SJSA1 (cell line): ENCODE measurements around the gene CBLN4. TPM values are rescaled to one million over a fixed set of nuclear protein-coding genes. Genes with fewer than 3 reads are reported as not detected.

ENCODE experiments used
- DNase-seq, 2 experiments: peaks; one replicate each; pipeline ENCODE4 v3.0.0-alpha.2; 2015 to 2020; ENCODE audit warnings: low spot score in 2 of 2, low read depth in 1 of 2
- H3K27ac ChIP-seq: fragments of 250-450 bp; sonication (Bioruptor Pico); 2 replicates; pipeline ENCODE4 v1.5.1; 2020; ENCODE audit warnings: mild to moderate bottlenecking, moderate library complexity
- H3K27me3 ChIP-seq: fragments of 250-450 bp; sonication (Bioruptor Pico); replicated peaks from 2 replicates; pipeline ENCODE4 v1.5.1; 2020; ENCODE audit warnings: mild to moderate bottlenecking, moderate library complexity
- H3K36me3 ChIP-seq: fragments of 250-450 bp; sonication (Bioruptor Pico); 2 replicates; pipeline ENCODE4 v1.5.1; 2020; ENCODE audit warnings: mild to moderate bottlenecking
- H3K4me1 ChIP-seq: fragments of 250-450 bp; sonication (Bioruptor Pico); replicated peaks from 2 replicates; pipeline ENCODE4 v1.6.1; 2021; ENCODE audit warnings: mild to moderate bottlenecking
- H3K4me3 ChIP-seq: fragments of 250-450 bp; sonication (Bioruptor Pico); 2 replicates; pipeline ENCODE4 v1.5.1; 2020; ENCODE audit warnings: mild to moderate bottlenecking
- H3K9me3 ChIP-seq: fragments of 250-450 bp; sonication (Bioruptor Pico); replicated peaks from 2 replicates; pipeline ENCODE4 v1.5.1; 2020; ENCODE audit warnings: mild to moderate bottlenecking
- total RNA-seq: library from RNA; depleted of rRNA; stranded (reverse); fragments of >200 nt; shearing (Covaris generic); gene quantifications from 2 replicates; pipeline ENCODE4 v1.2.3, GENCODE V29; 2014; rRNA removed

Gene CBLN4
- not detected in 2 replicates for total RNA-seq

GRCh38 chr20:56005389-56005715 is at the start of gene CBLN4:
CBLN4 (minus strand) TSS chr20:56005519; CDS start chr20:56004171, 1,348 bp downstream.
- DNase-seq, result no peak
- Histone ChIP-seq H3K9me3 (peaks cover 16% of the 10 kb centered on the region), H3K4me3 (no peak within 1 kb of the TSS), H3K27me3 (no peaks in the 10 kb centered on the region), H3K27ac (no peak within 1 kb of the TSS), H3K36me3 (no peaks in the 10 kb centered on the region), H3K4me1 (no peaks in the 10 kb centered on the region)

- Histone ChIP-seq H3K27me3 (no peaks in the 10 kb centered on the region), H3K4me1 (no peaks in the 10 kb centered on the region), H3K4me3 (no peak overlapping the region), H3K27ac (no peak overlapping the region), H3K36me3 (no peaks in the 10 kb centered on the region), H3K9me3 (peaks cover 7% of the 10 kb centered on the region; the same call in 1 of the 2 replicates)
- no peak for DNase-seq
These were observed 37.9 kb upstream of the CBLN4 start for GRCh38 chr20:56043227-56043626.

- H3K4me1 ChIP-seq, result no peaks in the 10 kb centered on the region
- H3K4me3 ChIP-seq, result no peak overlapping the region
- DNase-seq, result no peak
- peaks cover 33% of the 10 kb centered on the region for H3K9me3 ChIP-seq
- no peaks in the 10 kb centered on the region for H3K27me3 ChIP-seq
- H3K36me3 ChIP-seq, result no peaks in the 10 kb centered on the region
- H3K27ac ChIP-seq, result no peak overlapping the region
These were observed 26.9 kb upstream of the CBLN4 start for GRCh38 chr20:56032251-56032650.

- Histone ChIP-seq H3K36me3 (no peaks in the 10 kb centered on the region), H3K9me3 (peaks cover 11% of the 10 kb centered on the region), H3K4me1 (no peaks in the 10 kb centered on the region), H3K27me3 (no peaks in the 10 kb centered on the region), H3K27ac (no peak overlapping the region), H3K4me3 (no peak overlapping the region)
- DNase-seq, result no peak
These were observed 13.4 kb upstream of the CBLN4 start for GRCh38 chr20:56018716-56019115.

GRCh38 chr20:56018194-56018593 is 12.9 kb upstream of the CBLN4 start:
- H3K27me3 ChIP-seq, result no peaks in the 10 kb centered on the region
- H3K27ac ChIP-seq, result no peak overlapping the region
- no peak overlapping the region for H3K4me3 ChIP-seq
- no peaks in the 10 kb centered on the region for H3K36me3 ChIP-seq
- H3K4me1 ChIP-seq, result no peaks in the 10 kb centered on the region
- H3K9me3 ChIP-seq, result peaks cover 11% of the 10 kb centered on the region
- no peak for DNase-seq

GRCh38 chr20:56017560-56017959 is 12.2 kb upstream of the CBLN4 start:
- no peaks in the 10 kb centered on the region for H3K36me3 ChIP-seq
- no peak for DNase-seq
- no peaks in the 10 kb centered on the region for H3K4me1 ChIP-seq
- H3K9me3 ChIP-seq, result peaks cover 14% of the 10 kb centered on the region
- H3K4me3 ChIP-seq, result no peak overlapping the region
- H3K27me3 ChIP-seq, result no peaks in the 10 kb centered on the region
- no peak overlapping the region for H3K27ac ChIP-seq

GRCh38 chr20:56014998-56015397 is 9.7 kb upstream of the CBLN4 start:
- H3K27ac ChIP-seq, result no peak overlapping the region
- no peak overlapping the region for H3K4me3 ChIP-seq
- H3K9me3 ChIP-seq, result peaks cover 12% of the 10 kb centered on the region
- DNase-seq, result no peak
- no peaks in the 10 kb centered on the region for H3K4me1 ChIP-seq
- H3K36me3 ChIP-seq, result no peaks in the 10 kb centered on the region
- no peaks in the 10 kb centered on the region for H3K27me3 ChIP-seq

- H3K27me3 ChIP-seq, result no peaks in the 10 kb centered on the region
- no peak for DNase-seq
- no peak overlapping the region for H3K27ac ChIP-seq
- H3K4me1 ChIP-seq, result no peaks in the 10 kb centered on the region
- peaks cover 12% of the 10 kb centered on the region for H3K9me3 ChIP-seq
- no peak overlapping the region for H3K4me3 ChIP-seq
- no peaks in the 10 kb centered on the region for H3K36me3 ChIP-seq
These were observed 8.8 kb upstream of the CBLN4 start for GRCh38 chr20:56014151-56014550.

GRCh38 chr20:56004611-56005388 is 519 bp downstream of the CBLN4 start:
- no peak overlapping the region for H3K27ac ChIP-seq
- DNase-seq, result no peak
- H3K4me3 ChIP-seq, result no peak overlapping the region
- H3K9me3 ChIP-seq, result peaks cover 16% of the 10 kb centered on the region
- no peaks in the 10 kb centered on the region for H3K36me3 ChIP-seq
- no peaks in the 10 kb centered on the region for H3K4me1 ChIP-seq
- H3K27me3 ChIP-seq, result no peaks in the 10 kb centered on the region

- Histone ChIP-seq H3K27me3 (no peaks in the 10 kb centered on the region), H3K36me3 (no peaks in the 10 kb centered on the region), H3K27ac (no peak overlapping the region), H3K9me3 (peaks cover 16% of the 10 kb centered on the region), H3K4me3 (no peak overlapping the region), H3K4me1 (no peaks in the 10 kb centered on the region)
- no peak for DNase-seq
These were observed 1.3 kb downstream of the CBLN4 start for GRCh38 chr20:56004007-56004406.

GRCh38 chr20:56002908-56003800 is 2.2 kb downstream of the CBLN4 start:
- no peaks in the 10 kb centered on the region for H3K27me3 ChIP-seq

GRCh38 chr20:56001890-56002289 is 3.4 kb downstream of the CBLN4 start:
- peaks cover 16% of the 10 kb centered on the region for H3K9me3 ChIP-seq
- H3K4me1 ChIP-seq, result no peaks in the 10 kb centered on the region
- no peaks in the 10 kb centered on the region for H3K36me3 ChIP-seq
- H3K4me3 ChIP-seq, result no peak overlapping the region
- no peaks in the 10 kb centered on the region for H3K27me3 ChIP-seq
- H3K27ac ChIP-seq, result no peak overlapping the region
- no peak for DNase-seq

More at GRCh38 chr20:56002908-56003800, 2.2 kb downstream of the CBLN4 start:
- Histone ChIP-seq H3K4me3 (no peak overlapping the region), H3K9me3 (peaks cover 16% of the 10 kb centered on the region), H3K27ac (no peak overlapping the region), H3K36me3 (no peaks in the 10 kb centered on the region), H3K4me1 (no peaks in the 10 kb centered on the region)
- DNase-seq, result no peak

GRCh38 chr20:56001106-56001785 is 4.1 kb downstream of the CBLN4 start:
- Histone ChIP-seq H3K4me1 (no peaks in the 10 kb centered on the region), H3K9me3 (peaks cover 16% of the 10 kb centered on the region), H3K4me3 (no peak overlapping the region), H3K36me3 (no peaks in the 10 kb centered on the region), H3K27me3 (no peaks in the 10 kb centered on the region), H3K27ac (no peak overlapping the region)
- DNase-seq, result no peak

GRCh38 chr20:55978550-55978949 is 26.8 kb downstream of the CBLN4 start:
- no peak overlapping the region for H3K4me3 ChIP-seq
- no peaks in the 10 kb centered on the region for H3K27me3 ChIP-seq
- no peak for DNase-seq
- H3K27ac ChIP-seq, result no peak overlapping the region
- H3K9me3 ChIP-seq, result peaks cover 6% of the 10 kb centered on the region
- H3K36me3 ChIP-seq, result no peaks in the 10 kb centered on the region
- no peaks in the 10 kb centered on the region for H3K4me1 ChIP-seq
